Uterus (tissue), 2 donors: ENCODE results near the gene PLCB3.

Source experiments
- POLR2A ChIP-seq, 2 donors: fragments of 450-650 bp; IDR thresholded peaks; one replicate each; pipeline ENCODE4 v1.6.1; 2016; ENCODE audit warnings: antibody characterized with exemption in 2 of 2, mild to moderate bottlenecking in 1 of 2, moderate library complexity in 1 of 2
- TF ChIP-seq, protein P1 (sequence below), 4 experiments: fragments of 200-600 bp in 2 of 4; fragments of 450-650 bp in 2 of 4; sonication (generic) in 2 of 4; IDR thresholded peaks; one replicate each; pipeline ENCODE4 v1.5.1; 2016 to 2019; ENCODE audit warnings: antibody characterized with exemption in 4 of 4, mild to moderate bottlenecking in 2 of 4, moderate library complexity in 1 of 4

DNA sequence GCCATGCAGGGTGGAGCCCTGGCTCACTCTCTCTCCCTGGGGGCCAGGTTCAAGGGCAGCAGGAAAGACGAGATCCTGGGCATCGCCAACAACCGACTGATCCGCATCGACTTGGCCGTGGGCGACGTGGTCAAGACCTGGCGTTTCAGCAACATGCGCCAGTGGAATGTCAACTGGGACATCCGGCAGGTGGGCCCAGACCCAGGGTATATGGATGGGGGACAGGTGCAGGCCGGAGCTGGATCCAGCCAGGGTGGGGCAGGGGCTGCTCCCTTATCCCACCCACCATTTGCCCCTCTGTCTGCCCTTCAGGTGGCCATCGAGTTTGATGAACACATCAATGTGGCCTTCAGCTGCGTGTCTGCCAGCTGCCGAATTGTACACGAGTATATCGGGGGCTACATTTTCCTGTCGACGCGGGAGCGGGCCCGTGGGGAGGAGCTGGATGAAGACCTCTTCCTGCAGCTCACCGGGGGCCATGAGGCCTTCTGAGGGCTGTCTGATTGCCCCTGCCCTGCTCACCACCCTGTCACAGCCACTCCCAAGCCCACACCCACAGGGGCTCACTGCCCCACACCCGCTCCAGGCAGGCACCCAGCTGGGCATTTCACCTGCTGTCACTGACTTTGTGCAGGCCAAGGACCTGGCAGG, 28.2 kb upstream of the PLCB3 start:
- no peak for TF ChIP-seq POLR2A (IDR thresholded peaks at IDR 0.05)
- TF ChIP-seq, protein P1, sequence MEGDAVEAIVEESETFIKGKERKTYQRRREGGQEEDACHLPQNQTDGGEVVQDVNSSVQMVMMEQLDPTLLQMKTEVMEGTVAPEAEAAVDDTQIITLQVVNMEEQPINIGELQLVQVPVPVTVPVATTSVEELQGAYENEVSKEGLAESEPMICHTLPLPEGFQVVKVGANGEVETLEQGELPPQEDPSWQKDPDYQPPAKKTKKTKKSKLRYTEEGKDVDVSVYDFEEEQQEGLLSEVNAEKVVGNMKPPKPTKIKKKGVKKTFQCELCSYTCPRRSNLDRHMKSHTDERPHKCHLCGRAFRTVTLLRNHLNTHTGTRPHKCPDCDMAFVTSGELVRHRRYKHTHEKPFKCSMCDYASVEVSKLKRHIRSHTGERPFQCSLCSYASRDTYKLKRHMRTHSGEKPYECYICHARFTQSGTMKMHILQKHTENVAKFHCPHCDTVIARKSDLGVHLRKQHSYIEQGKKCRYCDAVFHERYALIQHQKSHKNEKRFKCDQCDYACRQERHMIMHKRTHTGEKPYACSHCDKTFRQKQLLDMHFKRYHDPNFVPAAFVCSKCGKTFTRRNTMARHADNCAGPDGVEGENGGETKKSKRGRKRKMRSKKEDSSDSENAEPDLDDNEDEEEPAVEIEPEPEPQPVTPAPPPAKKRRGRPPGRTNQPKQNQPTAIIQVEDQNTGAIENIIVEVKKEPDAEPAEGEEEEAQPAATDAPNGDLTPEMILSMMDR (IDR thresholded peaks at IDR 0.05) = no peak
